Heart left ventricle (tissue), 13 donors: Measurements from ENCODE around the gene PDGFRB.

ENCODE experiments used
- CTCF ChIP-seq, 12 donors: fragments of 200-600 bp; sonication (generic) in 4 of 12; IDR thresholded peaks; one replicate each; pipeline versions ENCODE4 v1.5.0 to v1.8.0; 2018 to 2022; ENCODE audit warnings: antibody characterized with exemption in 12 of 12, mild to moderate bottlenecking in 5 of 12
- POLR2A ChIP-seq, 2 donors: fragments of 450-650 bp; IDR thresholded peaks; one replicate each; pipeline ENCODE4 v1.6.1; 2017; ENCODE audit warnings: antibody characterized with exemption in 2 of 2, mild to moderate bottlenecking in 2 of 2, moderate library complexity in 2 of 2
- donor health status: ischemic (EF 13 %, LVEDD 7.1; RV severe dilation, severe dysfunction).
- donor health status: DM: no; HTN: yes; CAD: no.
- donor health status: DM: no; HTN: no; CAD: no.
- donor health status: ischemic (EF 25% LVEDD 6.9; RV normal size, moderate dysfunction).
- donor health status: ischemic (EF 25% LVEDD 5.7; RV mildly dilated, moderate dysfunction).
- donor health status: ischemic (EF 35%, LVEDD 5.7; RV mildly dilated, moderate dysfunction).
- donor health status: nonischemic (EF 11% LVEDD 7.7; RV severe dilation, severe dysfunction).
- donor health status: DM: yes; HTN: yes; CAD: no.
- donor health status: PGD.
- donor health status: ischemic (EF 29% LVEDD 5.4; RV normal size, mild dysfunction).
- donor health status: nonischemic (EF 23%, LVEDD 6.1; RV moderate dilation, normal function).

GRCh38 chr5:150138551-150139265, 16.9 kb downstream of the PDGFRB start:
- no peak for TF ChIP-seq CTCF (IDR thresholded peaks at IDR 0.05)
- peak in 1 of 2 donors; percentile 17 for TF ChIP-seq POLR2A (IDR thresholded peaks at IDR 0.05)
